GM13977 (cell line): ENCODE measurements around the gene LRP1B.

ENCODE experiments used
- DNase-seq: peaks from one replicate; pipeline ENCODE4 v3.0.0; 2012; ENCODE audit warnings: low spot score
- in situ Hi-C: fragments of 300-500 bp; cut with MboI; formaldehyde crosslinking; loops from one replicate; pipeline ENCODE4 v1.12.0; 2022; ENCODE audit warnings: low sequenced_read_pairs, low pct_unique_long_range_greater_than_20kb, mixed read lengths, inconsistent platforms; ENCODE audit not compliant: unreplicated experiment
- TF ChIP-seq, protein P1 (sequence below): IDR thresholded peaks from 2 replicates; pipeline ENCODE4 v1.5.1; 2012; ENCODE audit warnings: mild to moderate bottlenecking, control low read depth; ENCODE audit not compliant: insufficient read depth; ENCODE audit errors: extremely low read depth, missing control alignments

The LRP1B gene

DNA sequence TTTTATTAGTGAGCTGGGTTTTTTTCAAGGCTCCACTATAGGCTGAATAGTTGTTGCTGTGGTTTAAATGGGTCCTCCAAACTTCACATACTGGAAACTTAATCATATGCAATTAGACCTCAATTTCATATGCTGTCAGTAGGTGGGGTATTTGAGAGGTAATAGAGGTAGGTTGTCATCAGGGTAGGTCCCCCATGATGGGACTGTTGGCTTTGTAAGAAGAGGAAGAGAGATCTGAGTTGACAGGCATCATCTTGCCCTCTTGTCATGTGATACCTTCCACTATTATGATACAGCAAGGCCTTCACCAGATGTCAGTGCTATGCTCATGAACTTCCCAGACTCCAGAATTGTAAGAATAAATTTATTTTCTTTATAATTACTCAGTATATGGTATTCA is 819.4 kb downstream of the LRP1B start:
- in situ Hi-C loops = no loop called here
- no peak for DNase-seq
- TF ChIP-seq, protein P1, sequence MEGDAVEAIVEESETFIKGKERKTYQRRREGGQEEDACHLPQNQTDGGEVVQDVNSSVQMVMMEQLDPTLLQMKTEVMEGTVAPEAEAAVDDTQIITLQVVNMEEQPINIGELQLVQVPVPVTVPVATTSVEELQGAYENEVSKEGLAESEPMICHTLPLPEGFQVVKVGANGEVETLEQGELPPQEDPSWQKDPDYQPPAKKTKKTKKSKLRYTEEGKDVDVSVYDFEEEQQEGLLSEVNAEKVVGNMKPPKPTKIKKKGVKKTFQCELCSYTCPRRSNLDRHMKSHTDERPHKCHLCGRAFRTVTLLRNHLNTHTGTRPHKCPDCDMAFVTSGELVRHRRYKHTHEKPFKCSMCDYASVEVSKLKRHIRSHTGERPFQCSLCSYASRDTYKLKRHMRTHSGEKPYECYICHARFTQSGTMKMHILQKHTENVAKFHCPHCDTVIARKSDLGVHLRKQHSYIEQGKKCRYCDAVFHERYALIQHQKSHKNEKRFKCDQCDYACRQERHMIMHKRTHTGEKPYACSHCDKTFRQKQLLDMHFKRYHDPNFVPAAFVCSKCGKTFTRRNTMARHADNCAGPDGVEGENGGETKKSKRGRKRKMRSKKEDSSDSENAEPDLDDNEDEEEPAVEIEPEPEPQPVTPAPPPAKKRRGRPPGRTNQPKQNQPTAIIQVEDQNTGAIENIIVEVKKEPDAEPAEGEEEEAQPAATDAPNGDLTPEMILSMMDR = no peak

DNA sequence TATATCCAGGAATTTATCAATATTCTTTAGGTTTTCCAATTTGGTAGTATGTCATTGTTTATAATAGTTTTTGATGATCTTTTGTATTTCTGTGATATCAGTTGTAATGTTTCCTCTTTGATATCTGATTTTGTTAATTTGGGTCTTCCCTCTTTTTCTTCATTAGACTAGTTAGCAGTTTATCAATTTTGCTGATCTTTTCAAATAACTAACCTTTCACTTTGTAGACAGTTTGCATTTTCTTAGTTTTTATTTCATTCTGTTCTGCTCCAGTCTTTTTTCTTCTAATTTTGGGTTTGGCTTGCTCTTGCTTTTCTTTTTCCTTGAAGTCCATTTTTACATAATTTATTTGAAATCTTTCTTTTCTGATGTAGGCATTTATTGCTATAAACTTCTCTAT is 824.4 kb downstream of the LRP1B start:
- in situ Hi-C loops = no loop called here
- no peak for DNase-seq
- TF ChIP-seq, protein P1 = no peak

DNA sequence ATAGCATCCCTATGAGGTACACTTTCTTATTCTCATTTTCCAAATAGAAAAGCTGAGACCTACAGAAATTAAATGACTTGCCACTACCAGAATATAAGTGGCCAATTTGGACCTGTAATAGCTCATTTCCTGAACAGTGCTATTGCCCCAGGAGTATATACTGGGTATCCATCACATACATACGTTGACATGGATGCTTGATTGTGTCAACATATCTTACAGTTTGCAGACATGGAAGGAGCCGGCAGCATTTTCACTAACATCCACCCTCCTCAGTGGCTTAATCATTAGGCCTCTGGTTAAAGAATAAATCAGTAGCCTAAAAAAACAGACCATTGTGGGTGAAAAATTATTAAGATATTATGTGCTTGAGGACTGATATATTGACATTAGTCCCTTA is 829.3 kb downstream of the LRP1B start:
- in situ Hi-C loops = no loop called here
- no peak for DNase-seq
- TF ChIP-seq, protein P1 = no peak

DNA sequence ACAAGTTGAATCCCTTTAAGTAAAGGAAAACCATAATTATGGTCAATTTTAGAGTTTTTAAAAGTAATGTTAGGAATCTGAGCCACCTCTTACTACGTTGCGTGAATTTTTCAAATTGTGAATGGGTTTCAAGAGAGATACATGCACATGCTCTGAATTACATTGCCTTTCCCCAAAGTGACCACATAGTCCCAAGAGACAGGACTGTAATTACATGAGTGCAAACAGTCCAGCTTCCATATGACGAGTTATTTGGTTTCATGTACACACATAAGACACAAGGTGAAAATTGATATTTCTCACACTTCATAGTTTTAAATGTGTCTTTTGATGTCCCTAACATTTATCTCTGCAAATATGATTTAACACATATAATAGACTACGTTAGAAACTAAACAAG is 850.8 kb downstream of the LRP1B start:
- no peak for DNase-seq
- TF ChIP-seq, protein P1 = no peak
- in situ Hi-C loops = no loop called here

DNA sequence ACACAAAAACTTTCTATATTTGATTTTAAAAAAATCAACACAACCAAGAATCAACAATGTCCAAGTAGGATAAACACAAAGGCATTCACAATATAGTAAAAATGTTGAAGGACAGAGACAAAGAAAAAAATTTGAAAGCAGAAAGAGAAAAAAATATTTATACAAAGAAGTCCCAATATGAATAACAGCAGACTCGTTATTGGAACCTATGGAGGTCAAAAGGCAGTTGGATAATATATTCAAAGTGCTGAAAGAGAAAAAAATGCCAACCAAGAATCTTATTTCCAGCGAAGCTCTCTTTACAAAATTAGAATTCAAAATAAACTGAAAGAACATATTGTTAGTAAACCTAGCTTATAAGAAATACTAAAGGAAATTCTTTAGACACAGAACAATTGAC is 859.5 kb downstream of the LRP1B start:
- in situ Hi-C loops = no loop called here
- no peak for DNase-seq
- TF ChIP-seq, protein P1 = no peak

DNA sequence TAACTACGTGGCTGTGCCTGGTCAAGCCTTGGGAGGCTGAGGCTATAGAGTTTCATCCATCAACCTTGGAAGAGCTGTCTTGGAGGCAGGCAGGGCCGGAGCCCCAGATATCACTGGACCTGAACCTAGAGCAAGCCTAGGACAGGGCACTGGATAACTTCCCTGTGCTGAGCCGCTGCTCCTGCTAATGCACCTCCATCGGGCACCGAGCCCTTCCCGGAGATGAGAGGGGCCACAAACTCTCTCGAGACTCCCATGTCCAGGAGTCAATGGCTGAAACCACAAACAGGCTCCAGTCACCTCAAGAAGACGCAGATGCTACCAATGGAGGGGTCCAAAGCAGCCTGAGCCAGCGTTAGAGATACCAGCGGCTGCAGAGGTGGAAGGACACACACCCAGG is 866.0 kb downstream of the LRP1B start:
- TF ChIP-seq, protein P1 = no peak
- no peak for DNase-seq
- in situ Hi-C loops = no loop called here

DNA sequence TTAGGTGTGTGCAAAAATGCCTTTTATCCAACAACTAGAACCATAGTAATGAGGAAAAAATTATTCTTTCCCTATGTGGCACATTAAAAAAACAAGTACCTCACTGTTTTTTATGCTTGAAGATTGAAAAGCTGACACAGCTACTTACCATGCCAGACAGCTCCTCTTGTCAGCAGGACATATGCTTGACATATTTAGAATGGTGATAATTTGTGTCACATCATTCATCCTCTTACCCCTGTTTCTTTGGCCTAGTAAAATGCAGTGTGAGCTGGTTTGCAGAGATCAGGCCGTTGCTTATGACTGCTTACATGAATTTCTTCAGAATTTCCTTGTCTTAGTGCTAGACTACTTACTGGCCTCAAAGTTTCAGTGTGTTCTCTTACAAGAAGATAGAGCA is 869.9 kb downstream of the LRP1B start:
- TF ChIP-seq, protein P1 = no peak
- in situ Hi-C loops = no loop called here
- DNase-seq = no peak
